HuH-7.5 (cell line): ENCODE results near the gene COL9A3.

Source experiments
- DNase-seq: peaks from one replicate; pipeline ENCODE4 v3.0.0; 2011; ENCODE audit warnings: low spot score

Gene COL9A3

GRCh38 chr20:62778601-62779416 lies 38.0 kb upstream of the COL9A3 start:
- DNase-seq: no peak

GRCh38 chr20:62779417-62779685 lies 37.5 kb upstream of the COL9A3 start:
- no peak for DNase-seq

GRCh38 chr20:62780204-62780603 lies 36.6 kb upstream of the COL9A3 start:
- DNase-seq: no peak

- no peak for DNase-seq
Measured at GRCh38 chr20:62780696-62781095, 36.2 kb upstream of the COL9A3 start.

GRCh38 chr20:62782149-62782892 lies 34.5 kb upstream of the COL9A3 start:
- no peak for DNase-seq

- no peak for DNase-seq
Measured at GRCh38 chr20:62782893-62783278, 34.0 kb upstream of the COL9A3 start.

- DNase-seq: no peak
Measured at GRCh38 chr20:62784497-62784896, 32.4 kb upstream of the COL9A3 start.

- no peak for DNase-seq
Measured at GRCh38 chr20:62785393-62785792, 31.5 kb upstream of the COL9A3 start.

GRCh38 chr20:62786157-62786556 lies 30.7 kb upstream of the COL9A3 start:
- DNase-seq: no peak

- no peak for DNase-seq
Measured at GRCh38 chr20:62787321-62787720, 29.5 kb upstream of the COL9A3 start.

- DNase-seq: no peak
Measured at GRCh38 chr20:62787866-62788265, 29.0 kb upstream of the COL9A3 start.

- no peak for DNase-seq
Measured at GRCh38 chr20:62788607-62789006, 28.2 kb upstream of the COL9A3 start.

- no peak for DNase-seq
Measured at GRCh38 chr20:62790075-62790474, 26.8 kb upstream of the COL9A3 start.

- peak; percentile 96 for DNase-seq
Measured at GRCh38 chr20:62791301-62792181, 25.3 kb upstream of the COL9A3 start.

GRCh38 chr20:62792182-62792939 lies 24.5 kb upstream of the COL9A3 start:
- DNase-seq: no peak

- no peak for DNase-seq
Measured at GRCh38 chr20:62792940-62793756, 23.7 kb upstream of the COL9A3 start.

GRCh38 chr20:62793757-62794006 lies 23.2 kb upstream of the COL9A3 start:
- no peak for DNase-seq

GRCh38 chr20:62794007-62794724 lies 22.7 kb upstream of the COL9A3 start:
- peak; percentile 96 for DNase-seq

GRCh38 chr20:62795023-62795761 lies 21.7 kb upstream of the COL9A3 start:
- DNase-seq: peak; percentile 92
